Measurements from ENCODE around the gene DCTPP1. TPM values are rescaled to one million over a fixed set of nuclear protein-coding genes. Genes with fewer than 3 reads are reported as not detected.

DCTPP1 gene
- total and polyA plus RNA-seq, 2 of the 4 experiments (the other 2 are of a cell fraction): 24.9 to 45.5 TPM

GRCh38 chr16:30399435-30400186 is 30.2 kb downstream of the DCTPP1 start:
- Histone ChIP-seq H2BK15ac (ENCODE audit: low read depth, low read length) (peak overlapping the region; percentile 67; the same call in 1 of the 3 replicates), H3K18ac (ENCODE audit: low read depth, low read length) (peak overlapping the region; percentile 34), H4K20me1 (ENCODE audit: insufficient read depth, low read length) (no peaks in the 10 kb centered on the region), H2BK120ac (ENCODE audit: low read depth, low read length) (peak overlapping the region; percentile 81), H3K4me1 (ENCODE audit: control insufficient read depth, insufficient read depth, low read length) (peaks cover 6% of the 10 kb centered on the region; the same call in 1 of the 2 replicates), H3K56ac (ENCODE audit: extremely low read depth, insufficient read depth, low read length) (peak overlapping the region; percentile 95), H3K27ac (ENCODE audit: insufficient read depth, low read length) (peak overlapping the region; percentile 92), H2BK20ac (ENCODE audit: low read depth, low read length) (peak overlapping the region; percentile 24), H2AFZ (replicated peaks; ENCODE audit: low read length, poor library complexity) (peak overlapping the region; percentile 92), H3K23ac (ENCODE audit: low read depth, low read length) (peak overlapping the region; percentile 95), H3K4me3 (ENCODE audit: insufficient read depth, low read depth, low read length) (peak overlapping the region; percentile 68), H2AK9ac (replicated peaks; ENCODE audit: low read depth, low read length, poor library complexity) (peak overlapping the region; percentile 82), H3K14ac (replicated peaks; ENCODE audit: low read depth, low read length) (peak overlapping the region; percentile 92), H3K9me1 (ENCODE audit: insufficient read depth, low read length) (peaks cover 4% of the 10 kb centered on the region; the same call in 1 of the 2 replicates), H3K27me3 (ENCODE audit: control insufficient read depth, insufficient read depth, low read length) (no peaks in the 10 kb centered on the region), H3K4me2 (ENCODE audit: low read depth, low read length) (peak overlapping the region; percentile 74), H2BK5ac (ENCODE audit: low read depth, low read length, poor library complexity, severe bottlenecking) (peak overlapping the region; percentile 86), H4K8ac (ENCODE audit: low read depth in 2 of 2, low read length in 2 of 2) (peak overlapping the region; percentile 78 to 95), H4K91ac (ENCODE audit: insufficient read depth, low read depth, low read length) (peak overlapping the region; percentile 86), H3K9ac (ENCODE audit: low read depth, low read length) (peak overlapping the region; percentile 78), H3K9me3 (ENCODE audit: control insufficient read depth, insufficient read depth, low read length) (no peaks in the 10 kb centered on the region), H4K5ac (ENCODE audit: low read depth, low read length) (peak overlapping the region; percentile 47), H3K4ac (ENCODE audit: low read depth, low read length) (peak overlapping the region; percentile 92), H3K79me1 (ENCODE audit: low read depth in 1 of 2, low read length in 2 of 2) (peaks cover 0 to 38% of the 10 kb centered on the region in 2 experiments; a peak in 3 of 4 replicates), H3K36me3 (ENCODE audit: control insufficient read depth, insufficient read depth, low read length) (peaks cover 12% of the 10 kb centered on the region; the same call in 1 of the 2 replicates), H2AK5ac (ENCODE audit: low read depth, low read length) (peak overlapping the region; percentile 84)
- no peak for DNase-seq
- intact Hi-C loops (cut with micrococcal nuclease): loop anchor here (10.0 kb wide), 1 partner anchor 305 kb away; the partner anchor contains the start of genes TBX6 and YPEL3
- no peak for ATAC-seq (ENCODE audit: low read depth)
- dilution Hi-C loops (cut with HindIII; ENCODE audit: low sequenced_read_pairs, unreplicated experiment): no loop called here
- no TSS peak for BruUV-seq (replicated peaks)
- CTCF ChIA-PET: interaction anchor here (0.9 kb wide), 1 partner anchor 10 kb away, joined by 3 read pairs; no protein-coding TSS in a partner anchor
- in situ Hi-C loops (cut with MboI; ENCODE audit: low sequenced_read_pairs): loop anchor here (10.0 to 25.0 kb wide), 2 partner anchors 212 to 325 kb away; partner anchors contain the start of genes BOLA2B, CORO1A, PPP4C and SLX1A
- 13% methylated on average over 8 of the region's 12 CpGs; no CpG with 5 or more reads in 1 of the 2 experiments for WGBS, 2 experiments (ENCODE audit: extremely low coverage in 2 of 2, insufficient read length in 1 of 2)
- POLR2A ChIA-PET (ENCODE audit: unreplicated experiment): interaction anchor here (0.7 kb wide), 1 partner anchor 29 kb away, joined by 3 read pairs; no protein-coding TSS in a partner anchor
- TF ChIP-seq FOS (IDR thresholded peaks at IDR 0.05; ENCODE audit: low read depth, low read length): no peak
- no peak for TF ChIP-seq MXI1 (IDR thresholded peaks at IDR 0.05; ENCODE audit: borderline replicate concordance, low read depth, low read length)
- no peak for TF ChIP-seq MAZ (IDR thresholded peaks at IDR 0.05; ENCODE audit: borderline replicate concordance, low read depth, low read length)
- no peak for TF ChIP-seq RCOR1 (IDR thresholded peaks at IDR 0.05; ENCODE audit: insufficient replicate concordance, low read length)
- TF ChIP-seq NFE2L2 (IDR thresholded peaks at IDR 0.05; ENCODE audit: low read depth, low read length): no peak
- TF ChIP-seq POLR2A (IDR thresholded peaks at IDR 0.05; ENCODE audit: low read depth, low read length): no peak
- TF ChIP-seq USF2 (IDR thresholded peaks at IDR 0.05; ENCODE audit: low read depth, low read length): no peak
- TF ChIP-seq, protein P1, sequence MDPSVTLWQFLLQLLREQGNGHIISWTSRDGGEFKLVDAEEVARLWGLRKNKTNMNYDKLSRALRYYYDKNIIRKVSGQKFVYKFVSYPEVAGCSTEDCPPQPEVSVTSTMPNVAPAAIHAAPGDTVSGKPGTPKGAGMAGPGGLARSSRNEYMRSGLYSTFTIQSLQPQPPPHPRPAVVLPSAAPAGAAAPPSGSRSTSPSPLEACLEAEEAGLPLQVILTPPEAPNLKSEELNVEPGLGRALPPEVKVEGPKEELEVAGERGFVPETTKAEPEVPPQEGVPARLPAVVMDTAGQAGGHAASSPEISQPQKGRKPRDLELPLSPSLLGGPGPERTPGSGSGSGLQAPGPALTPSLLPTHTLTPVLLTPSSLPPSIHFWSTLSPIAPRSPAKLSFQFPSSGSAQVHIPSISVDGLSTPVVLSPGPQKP (IDR thresholded peaks at IDR 0.05; ENCODE audit: borderline replicate concordance, low read depth, low read length): no peak
- no peak for TF ChIP-seq BHLHE40 (IDR thresholded peaks at IDR 0.05; ENCODE audit: low read depth, low read length)
- no peak for TF ChIP-seq CTCF (conservative IDR thresholded peaks at IDR 0.05; ENCODE audit: low read depth, low read length)
- TF ChIP-seq SMC3 (IDR thresholded peaks at IDR 0.05; ENCODE audit: low read depth, low read length): no peak
- TF ChIP-seq MAFK (IDR thresholded peaks at IDR 0.05; ENCODE audit: low read depth, low read length): no peak
- TF ChIP-seq RFX5 (IDR thresholded peaks at IDR 0.05; ENCODE audit: low read depth, low read length): no peak
